Psoas muscle (tissue), 7 donors: Measurements from ENCODE around the gene FBXL22. TPM values are rescaled to one million over a fixed set of nuclear protein-coding genes. Genes with fewer than 3 reads are reported as not detected.

Experiments
- polyA plus RNA-seq, 3 donors: library from polyadenylated mRNA; stranded (reverse); fragments of 200-250 nt; gene quantifications; one replicate each; pipeline ENCODE4 v1.2.3, GENCODE V29; 2013
- total RNA-seq, 4 donors: library from RNA; stranded (reverse); fragmentation: NEBNext Ultra II Directional in 2 of 4; extraction: Animal tissue kit (Norgen Biotek cat#: 25700) in 2 of 4; gene quantifications; one replicate each; pipeline versions ENCODE4 v1.2.1 to v1.2.4, GENCODE V29; 2021 to 2023
- donor health status: healthy with polysubstance abuse.
- donor health status: DM: no; HTN: no; CAD: no; lungs with moderate emphysema.
- donor health status: Bipolar disorder and iron deficiency.
- donor health status: healthy.
- donor health status: DM: no; HTN: no; CAD: no.
- donor health status: DM: no; HTN: no; CAD: no.
- donor health status: DM: yes; HTN: yes; CAD: no.

The FBXL22 gene
- total and polyA plus RNA-seq, 7 donors = 0.17 to 6.6 (median 0.37) TPM

Other genes with a start within 250 kb of the FBXL22 start
- under 1 TPM; 0.08 to 0.17 (median 0.17) TPM for gene CA12, start 215.5 kb upstream of the FBXL22 start, total RNA-seq
- under 1 TPM; 0.01 to 0.25 (median 0.09) TPM for gene CA12, start 215.5 kb upstream of the FBXL22 start, polyA plus RNA-seq
- gene USP3, start 92.8 kb upstream of the FBXL22 start, total RNA-seq = 10 to 100 TPM in 3 of 4 donors, 1 to 10 TPM in 1; 9.4 to 13.6 (median 12.1) TPM
- 10 to 100 TPM; 10.1 to 11.5 (median 10.9) TPM for gene USP3, start 92.8 kb upstream of the FBXL22 start, polyA plus RNA-seq
- 10 to 100 TPM; 54.9 to 98.5 (median 79.5) TPM for gene HERC1, start 236.6 kb downstream of the FBXL22 start, total RNA-seq
- gene HERC1, start 236.6 kb downstream of the FBXL22 start, polyA plus RNA-seq = 10 to 100 TPM; 31.4 to 49.9 (median 43.2) TPM